ENCODE results near the gene WNT16.

Gene WNT16

DNA sequence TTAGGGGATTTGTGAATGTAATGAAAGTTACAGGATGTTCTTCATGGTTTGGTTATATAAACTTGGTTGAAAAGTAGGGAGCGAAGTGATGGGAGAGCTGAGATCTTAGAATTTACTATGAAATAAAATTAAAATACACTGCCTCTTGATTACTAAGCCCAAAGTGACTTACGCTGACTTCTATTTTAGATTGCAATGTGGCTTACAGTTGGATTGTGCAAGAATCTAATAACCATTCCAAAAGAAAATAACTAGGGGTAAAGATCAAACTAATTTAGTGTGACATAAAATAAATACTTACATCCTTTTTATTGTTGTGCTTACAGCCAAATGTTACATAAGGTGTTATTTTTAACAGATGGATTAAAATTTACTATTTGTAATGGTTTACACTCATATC lies 15.3 kb downstream of the WNT16 start:
- Histone ChIP-seq H3K4me3 (ENCODE audit: low read depth in 1 of 2, low read length in 2 of 2) (no peak overlapping the region), H3K9ac (ENCODE audit: low read depth, low read length) (no peak overlapping the region), H3K79me2 (ENCODE audit: insufficient read depth, low read length) (no peaks in the 10 kb centered on the region), H4K20me1 (ENCODE audit: insufficient read depth, low read length) (no peaks in the 10 kb centered on the region), H3K4me1 (ENCODE audit: insufficient read depth, low read length) (no peaks in the 10 kb centered on the region), H3K27ac (ENCODE audit: low read length) (no peak overlapping the region), H2AFZ (ENCODE audit: low read depth, low read length) (no peak overlapping the region), H3K36me3 (ENCODE audit: insufficient read depth, low read length) (peaks cover 20% of the 10 kb centered on the region), H3K27me3 (ENCODE audit: insufficient read depth, low read length, poor library complexity) (no peaks in the 10 kb centered on the region), H3K4me2 (ENCODE audit: insufficient read depth, low read length) (no peak overlapping the region), H3K9me3 (ENCODE audit: insufficient read depth, low read length, severe bottlenecking) (no peaks in the 10 kb centered on the region)
- DNase-seq, result no peak
- ATAC-seq (ENCODE audit: insufficient read depth, low read depth), result no peak
- TF ChIP-seq, protein P1, sequence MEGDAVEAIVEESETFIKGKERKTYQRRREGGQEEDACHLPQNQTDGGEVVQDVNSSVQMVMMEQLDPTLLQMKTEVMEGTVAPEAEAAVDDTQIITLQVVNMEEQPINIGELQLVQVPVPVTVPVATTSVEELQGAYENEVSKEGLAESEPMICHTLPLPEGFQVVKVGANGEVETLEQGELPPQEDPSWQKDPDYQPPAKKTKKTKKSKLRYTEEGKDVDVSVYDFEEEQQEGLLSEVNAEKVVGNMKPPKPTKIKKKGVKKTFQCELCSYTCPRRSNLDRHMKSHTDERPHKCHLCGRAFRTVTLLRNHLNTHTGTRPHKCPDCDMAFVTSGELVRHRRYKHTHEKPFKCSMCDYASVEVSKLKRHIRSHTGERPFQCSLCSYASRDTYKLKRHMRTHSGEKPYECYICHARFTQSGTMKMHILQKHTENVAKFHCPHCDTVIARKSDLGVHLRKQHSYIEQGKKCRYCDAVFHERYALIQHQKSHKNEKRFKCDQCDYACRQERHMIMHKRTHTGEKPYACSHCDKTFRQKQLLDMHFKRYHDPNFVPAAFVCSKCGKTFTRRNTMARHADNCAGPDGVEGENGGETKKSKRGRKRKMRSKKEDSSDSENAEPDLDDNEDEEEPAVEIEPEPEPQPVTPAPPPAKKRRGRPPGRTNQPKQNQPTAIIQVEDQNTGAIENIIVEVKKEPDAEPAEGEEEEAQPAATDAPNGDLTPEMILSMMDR (IDR thresholded peaks at IDR 0.05; ENCODE audit: borderline replicate concordance, extremely low read depth, low read length, poor library complexity, severe bottlenecking), result no peak
- no peak for TF ChIP-seq EZH2 (IDR thresholded peaks at IDR 0.05; ENCODE audit: borderline replicate concordance, low read depth, low read length, severe bottlenecking)

DNA sequence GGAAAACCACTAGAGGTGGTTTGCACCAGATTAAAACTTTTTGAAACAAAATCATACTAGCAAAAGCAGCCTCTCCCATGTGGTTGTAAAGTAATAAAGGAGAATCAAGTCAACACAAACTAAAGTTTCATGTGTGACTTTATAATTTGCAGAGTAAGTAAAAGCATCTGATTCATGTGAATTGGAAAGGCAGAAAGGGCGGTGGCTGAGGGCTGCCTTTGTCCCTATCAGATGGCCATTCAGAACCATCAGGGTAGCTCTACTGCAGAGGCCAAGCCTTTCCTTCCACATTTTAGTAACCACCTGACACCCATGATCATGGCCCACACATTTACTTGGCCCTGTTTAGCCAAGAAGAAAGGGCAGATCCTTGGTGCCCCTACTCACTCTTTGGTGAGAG lies 15.7 kb downstream of the WNT16 start:
- DNase-seq (no peak), ATAC-seq (ENCODE audit: insufficient read depth, low read depth) (no peak)
- Histone ChIP-seq H3K36me3 (ENCODE audit: insufficient read depth, low read length) (peaks cover 20% of the 10 kb centered on the region), H3K79me2 (ENCODE audit: insufficient read depth, low read length) (no peaks in the 10 kb centered on the region), H4K20me1 (ENCODE audit: insufficient read depth, low read length) (no peaks in the 10 kb centered on the region), H3K9me3 (ENCODE audit: insufficient read depth, low read length, severe bottlenecking) (no peaks in the 10 kb centered on the region), H3K27me3 (ENCODE audit: insufficient read depth, low read length, poor library complexity) (no peaks in the 10 kb centered on the region), H3K4me2 (ENCODE audit: insufficient read depth, low read length) (no peak overlapping the region), H3K9ac (ENCODE audit: low read depth, low read length) (no peak overlapping the region), H3K27ac (ENCODE audit: low read length) (no peak overlapping the region), H3K4me1 (ENCODE audit: insufficient read depth, low read length) (no peaks in the 10 kb centered on the region), H3K4me3 (ENCODE audit: low read depth in 1 of 2, low read length in 2 of 2) (no peak overlapping the region), H2AFZ (ENCODE audit: low read depth, low read length) (no peak overlapping the region)
- TF ChIP-seq, protein P1 (IDR thresholded peaks at IDR 0.05; ENCODE audit: borderline replicate concordance, extremely low read depth, low read length, poor library complexity, severe bottlenecking), result no peak
- no peak for TF ChIP-seq EZH2 (IDR thresholded peaks at IDR 0.05; ENCODE audit: borderline replicate concordance, low read depth, low read length, severe bottlenecking)

DNA sequence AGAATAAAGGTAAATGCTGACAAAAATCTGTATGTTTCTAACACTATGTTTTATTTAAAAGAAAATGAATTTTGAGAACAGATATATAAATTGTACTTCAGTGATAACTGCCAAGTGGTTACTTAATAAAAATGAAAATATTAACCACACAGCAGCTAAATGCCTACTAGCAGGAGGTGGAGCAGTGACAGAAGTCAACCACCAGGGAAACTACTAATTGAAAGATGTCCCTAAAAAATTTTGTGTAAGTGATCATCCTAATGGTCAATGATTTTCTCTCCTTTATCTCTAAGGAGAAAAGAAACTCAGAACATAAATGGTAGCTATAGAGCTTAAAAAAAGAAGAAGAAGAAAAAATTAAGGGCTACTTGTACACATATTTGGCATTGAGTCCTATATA lies 22.9 kb downstream of the WNT16 start:
- Histone ChIP-seq H3K79me2 (ENCODE audit: insufficient read depth, low read length) (no peaks in the 10 kb centered on the region), H3K4me3 (ENCODE audit: low read depth in 1 of 2, low read length in 2 of 2) (no peak overlapping the region), H3K4me1 (ENCODE audit: insufficient read depth, low read length) (no peaks in the 10 kb centered on the region), H3K27me3 (ENCODE audit: insufficient read depth, low read length, poor library complexity) (no peaks in the 10 kb centered on the region), H3K9me3 (ENCODE audit: insufficient read depth, low read length, severe bottlenecking) (no peaks in the 10 kb centered on the region), H4K20me1 (ENCODE audit: insufficient read depth, low read length) (no peaks in the 10 kb centered on the region), H3K36me3 (ENCODE audit: insufficient read depth, low read length) (peaks cover 28% of the 10 kb centered on the region), H3K9ac (ENCODE audit: low read depth, low read length) (no peak overlapping the region), H2AFZ (ENCODE audit: low read depth, low read length) (no peak overlapping the region), H3K4me2 (ENCODE audit: insufficient read depth, low read length) (no peak overlapping the region), H3K27ac (ENCODE audit: low read length) (no peak overlapping the region)
- no peak for TF ChIP-seq EZH2 (IDR thresholded peaks at IDR 0.05; ENCODE audit: borderline replicate concordance, low read depth, low read length, severe bottlenecking)
- TF ChIP-seq, protein P1 (IDR thresholded peaks at IDR 0.05; ENCODE audit: borderline replicate concordance, extremely low read depth, low read length, poor library complexity, severe bottlenecking), result peak; percentile 9
- no peak for ATAC-seq (ENCODE audit: insufficient read depth, low read depth)
- DNase-seq, result no peak

DNA sequence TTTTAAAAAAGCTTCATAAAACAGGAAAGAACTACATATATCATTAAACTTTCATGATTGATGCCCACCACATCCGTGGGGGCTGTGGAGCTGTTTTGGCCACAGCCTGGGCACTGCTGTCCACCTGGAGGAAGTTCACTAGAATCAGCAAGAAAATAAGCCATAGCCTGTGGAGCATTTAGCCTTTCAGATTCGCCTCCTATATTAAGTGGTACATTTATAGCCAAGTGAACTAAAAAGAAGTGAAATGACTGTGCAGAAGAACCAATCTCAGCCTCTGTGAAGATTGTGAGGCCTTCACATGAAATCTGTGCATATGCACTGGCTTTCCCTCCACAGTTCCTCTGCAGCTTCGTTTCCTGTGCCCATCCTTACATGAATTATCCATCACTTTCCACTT lies 23.5 kb downstream of the WNT16 start:
- Histone ChIP-seq H3K79me2 (ENCODE audit: insufficient read depth, low read length) (no peaks in the 10 kb centered on the region), H3K4me1 (ENCODE audit: insufficient read depth, low read length) (no peaks in the 10 kb centered on the region), H4K20me1 (ENCODE audit: insufficient read depth, low read length) (no peaks in the 10 kb centered on the region), H3K4me3 (ENCODE audit: low read depth in 1 of 2, low read length in 2 of 2) (no peak overlapping the region), H3K27ac (ENCODE audit: low read length) (no peak overlapping the region), H2AFZ (ENCODE audit: low read depth, low read length) (no peak overlapping the region), H3K9ac (ENCODE audit: low read depth, low read length) (no peak overlapping the region), H3K9me3 (ENCODE audit: insufficient read depth, low read length, severe bottlenecking) (no peaks in the 10 kb centered on the region), H3K36me3 (ENCODE audit: insufficient read depth, low read length) (peaks cover 28% of the 10 kb centered on the region), H3K27me3 (ENCODE audit: insufficient read depth, low read length, poor library complexity) (no peaks in the 10 kb centered on the region), H3K4me2 (ENCODE audit: insufficient read depth, low read length) (no peak overlapping the region)
- no peak for TF ChIP-seq EZH2 (IDR thresholded peaks at IDR 0.05; ENCODE audit: borderline replicate concordance, low read depth, low read length, severe bottlenecking)
- TF ChIP-seq, protein P1 (IDR thresholded peaks at IDR 0.05; ENCODE audit: borderline replicate concordance, extremely low read depth, low read length, poor library complexity, severe bottlenecking), result no peak
- no peak for ATAC-seq (ENCODE audit: insufficient read depth, low read depth)
- DNase-seq, result no peak

All from DND-41 (cell line).